IPS DF 19.7 (cell line): ENCODE measurements around the gene YWHAB.

Source experiments
- DNase-seq: peaks from one replicate; pipeline ENCODE4 v3.0.0-alpha.2; 2013; ENCODE audit warnings: low read depth, low spot score

The YWHAB gene

GRCh38 chr20:44911264-44911921, 25.9 kb downstream of the YWHAB start:
- no peak for DNase-seq

GRCh38 chr20:44912189-44912588, 26.7 kb downstream of the YWHAB start:
- no peak for DNase-seq

GRCh38 chr20:44914924-44915323, 29.4 kb downstream of the YWHAB start:
- DNase-seq, result no peak

GRCh38 chr20:44916586-44916985, 31.1 kb downstream of the YWHAB start:
- no peak for DNase-seq

GRCh38 chr20:44917399-44917798, 31.9 kb downstream of the YWHAB start:
- DNase-seq, result no peak

GRCh38 chr20:44918342-44918741, 32.8 kb downstream of the YWHAB start:
- DNase-seq, result no peak

GRCh38 chr20:44918761-44919160, 33.3 kb downstream of the YWHAB start:
- no peak for DNase-seq

GRCh38 chr20:44921447-44921846, 35.9 kb downstream of the YWHAB start:
- DNase-seq, result no peak

- DNase-seq, result no peak
These were observed 39.0 kb downstream of the YWHAB start for GRCh38 chr20:44924541-44924940.

GRCh38 chr20:44928595-44928994, 43.1 kb downstream of the YWHAB start:
- no peak for DNase-seq

- no peak for DNase-seq
These were observed 45.1 kb downstream of the YWHAB start for GRCh38 chr20:44930517-44931168.

- DNase-seq, result no peak
These were observed 46.4 kb downstream of the YWHAB start for GRCh38 chr20:44931911-44932310.

- DNase-seq, result no peak
These were observed 47.4 kb downstream of the YWHAB start for GRCh38 chr20:44932916-44933315.

GRCh38 chr20:44936510-44936909, 51.0 kb downstream of the YWHAB start:
- DNase-seq, result no peak

- no peak for DNase-seq
These were observed 53.1 kb downstream of the YWHAB start for GRCh38 chr20:44938637-44939036.

GRCh38 chr20:44941120-44941691, 55.7 kb downstream of the YWHAB start:
- no peak for DNase-seq

- no peak for DNase-seq
These were observed 56.9 kb downstream of the YWHAB start for GRCh38 chr20:44942264-44942973.

- DNase-seq, result no peak
These were observed 58.3 kb downstream of the YWHAB start for GRCh38 chr20:44943828-44944227.

GRCh38 chr20:44945261-44945660, 59.8 kb downstream of the YWHAB start:
- no peak for DNase-seq

GRCh38 chr20:44946271-44946852, 60.9 kb downstream of the YWHAB start:
- no peak for DNase-seq

- DNase-seq, result no peak
These were observed 62.6 kb downstream of the YWHAB start for GRCh38 chr20:44948107-44948506.

- no peak for DNase-seq
These were observed 63.0 kb downstream of the YWHAB start for GRCh38 chr20:44948513-44948912.
